Pancreas (tissue), 10 donors: ENCODE data around the gene RBM26. TPM values are rescaled to one million over a fixed set of nuclear protein-coding genes. Genes with fewer than 3 reads are reported as not detected.
"Not testable (repeated sequence)": the region's sequence is repeated elsewhere in the genome, so short reads cannot be mapped to it uniquely, and the experiment has no call there.

Experiments used
- ATAC-seq, 4 donors: fragments of 200-7000 bp; cut with Tn5 transposase; one replicate each; pipeline versions ENCODE4 v1.8.0 to v1.9.1; 2020; ENCODE audit warnings: mild to moderate bottlenecking in 4 of 4, moderate library complexity in 4 of 4
- DNase-seq, 6 donors: peaks; one replicate each; pipeline ENCODE4 v3.0.0-alpha.2; 2020
- FAIRE-seq: peaks from 2 replicates; lab custom pipeline; 2012; peaks lifted over from hg19 to GRCh38; lab: Jason Lieb, UNC
- H3K27ac ChIP-seq, 4 donors: fragments of 200-600 bp; sonication (generic); 1 replicate in 3 of 4; 2 replicates in 1 of 4; pipeline versions ENCODE4 v1.5.0 to v1.8.0; 2020
- H3K27me3 ChIP-seq, 4 donors: fragments of 200-600 bp; one replicate each; pipeline ENCODE4 v1.8.0; 2021
- H3K36me3 ChIP-seq, 3 donors: fragments of 200-600 bp; sonication (generic) in 1 of 3; one replicate each; pipeline versions ENCODE4 v1.5.0 to v1.8.0; 2020 to 2021
- H3K4me1 ChIP-seq, 3 donors: fragments of 200-600 bp; one replicate each; pipeline ENCODE4 v1.8.0; 2021
- H3K4me3 ChIP-seq, 4 donors: fragments of 200-600 bp; sonication (generic) in 2 of 4; one replicate each; pipeline versions ENCODE4 v1.5.0 to v1.8.0; 2020 to 2021
- H3K9me3 ChIP-seq, 4 donors: fragments of 200-600 bp; one replicate each; pipeline ENCODE4 v1.8.0; 2021
- WGBS, 2 donors: extraction: QIAGEN DNeasy Blood & Tissue Kit; methylation state at CpG; one replicate each; pipeline ENCODE4 v1.1.7; 2013; 5-methylcytosine and 5-hydroxymethylcytosine counted together
- intact Hi-C, 3 donors: fragments of 100-400 bp; cut with DNase I; formaldehyde crosslinking; loops; one replicate each; pipeline versions ENCODE4 v1.11.1 to v1.14.2; 2022
- polyA plus RNA-seq, 2 donors: library from polyadenylated mRNA; stranded (reverse); fragments of 200-250 nt; gene quantifications; one replicate each; pipeline ENCODE4 v1.2.3, GENCODE V29; 2013
- total RNA-seq, 6 donors: library from RNA; stranded (reverse); fragmentation: NEBNext Ultra II Directional in 4 of 6; extraction: Animal tissue kit (Norgen Biotek cat#: 25700) in 4 of 6; gene quantifications; one replicate each; pipeline versions ENCODE4 v1.2.1 to v1.2.4, GENCODE V29; 2021 to 2023
- TF ChIP-seq, protein P1 (sequence below), 4 donors: fragments of 200-600 bp; sonication (generic) in 3 of 4; IDR thresholded peaks; one replicate each; pipeline versions ENCODE4 v1.5.0 to v1.8.0; 2021; ENCODE audit warnings: antibody characterized with exemption in 4 of 4
- donor health status: healthy with polysubstance abuse.
- donor health status: DM: no; HTN: no; CAD: no; lungs with moderate emphysema.
- donor health status: DM: no; HTN: no; CAD: no.
- donor health status: control.
- donor health status: control.
- donor health status: Bipolar disorder and iron deficiency.
- donor health status: DM: yes; HTN: yes; CAD: no.
- donor health status: DM: no; HTN: no; CAD: no.
- donor health status: DM: no; HTN: no; CAD: no.
- donor health status: DM: yes; HTN: yes; CAD: no.

The RBM26 gene
- total and polyA plus RNA-seq, 8 donors: 11.7 to 25.1 (median 18.3) TPM

GRCh38 chr13:79354285-79354684, 51.8 kb downstream of the RBM26 start:
- no peak for ATAC-seq
- Histone ChIP-seq H3K27ac (no peak overlapping the region), H3K4me3 (no peak overlapping the region), H3K9me3 (no peaks in the 10 kb centered on the region), H3K4me1 (no peaks in the 10 kb centered on the region), H3K36me3 (peaks cover 0 to 47% (median 17%) of the 10 kb centered on the region in 3 donors), H3K27me3 (no peaks in the 10 kb centered on the region)
- intact Hi-C loops: no loop called here
- TF ChIP-seq, protein P1, sequence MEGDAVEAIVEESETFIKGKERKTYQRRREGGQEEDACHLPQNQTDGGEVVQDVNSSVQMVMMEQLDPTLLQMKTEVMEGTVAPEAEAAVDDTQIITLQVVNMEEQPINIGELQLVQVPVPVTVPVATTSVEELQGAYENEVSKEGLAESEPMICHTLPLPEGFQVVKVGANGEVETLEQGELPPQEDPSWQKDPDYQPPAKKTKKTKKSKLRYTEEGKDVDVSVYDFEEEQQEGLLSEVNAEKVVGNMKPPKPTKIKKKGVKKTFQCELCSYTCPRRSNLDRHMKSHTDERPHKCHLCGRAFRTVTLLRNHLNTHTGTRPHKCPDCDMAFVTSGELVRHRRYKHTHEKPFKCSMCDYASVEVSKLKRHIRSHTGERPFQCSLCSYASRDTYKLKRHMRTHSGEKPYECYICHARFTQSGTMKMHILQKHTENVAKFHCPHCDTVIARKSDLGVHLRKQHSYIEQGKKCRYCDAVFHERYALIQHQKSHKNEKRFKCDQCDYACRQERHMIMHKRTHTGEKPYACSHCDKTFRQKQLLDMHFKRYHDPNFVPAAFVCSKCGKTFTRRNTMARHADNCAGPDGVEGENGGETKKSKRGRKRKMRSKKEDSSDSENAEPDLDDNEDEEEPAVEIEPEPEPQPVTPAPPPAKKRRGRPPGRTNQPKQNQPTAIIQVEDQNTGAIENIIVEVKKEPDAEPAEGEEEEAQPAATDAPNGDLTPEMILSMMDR (IDR thresholded peaks at IDR 0.05): no peak
- WGBS, 2 donors: 94 to 95% methylated on average over 3 of the region's 3 CpGs
- no peak for FAIRE-seq
- DNase-seq: no peak

DNA sequence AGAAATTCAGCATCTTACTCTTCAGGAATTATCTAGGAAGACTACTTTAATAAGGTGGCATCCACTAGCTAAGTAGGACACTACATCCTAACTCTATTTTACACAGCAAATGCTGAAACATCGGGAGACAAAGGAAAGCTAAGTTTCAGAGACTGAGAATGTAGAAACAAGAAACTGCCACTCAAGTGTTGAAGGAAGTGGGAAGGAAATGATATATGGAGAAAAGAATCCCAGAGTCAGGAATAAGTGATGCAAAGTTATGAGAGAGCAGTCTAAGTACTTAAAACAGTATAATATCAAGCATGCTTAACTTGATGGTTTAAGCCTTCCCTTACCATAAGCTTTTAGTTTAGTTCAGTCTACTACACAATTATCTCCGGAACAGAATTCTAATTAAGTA, 52.4 kb downstream of the RBM26 start:
- Histone ChIP-seq H3K36me3 (peaks cover 0 to 41% (median 17%) of the 10 kb centered on the region in 3 donors), H3K4me3 (no peak overlapping the region), H3K9me3 (no peaks in the 10 kb centered on the region), H3K27ac (no peak overlapping the region), H3K4me1 (no peaks in the 10 kb centered on the region), H3K27me3 (no peaks in the 10 kb centered on the region)
- intact Hi-C loops: no loop called here
- WGBS, 2 donors: 49 to 71% methylated on average over 2 of the region's 2 CpGs
- no peak for ATAC-seq
- TF ChIP-seq, protein P1 (IDR thresholded peaks at IDR 0.05): no peak
- FAIRE-seq: no peak
- DNase-seq: no peak

- Histone ChIP-seq H3K36me3 (peaks cover 0 to 34% (median 11%) of the 10 kb centered on the region in 3 donors), H3K4me3 (no peak overlapping the region), H3K9me3 (no peaks in the 10 kb centered on the region), H3K27me3 (no peaks in the 10 kb centered on the region), H3K27ac (no peak overlapping the region), H3K4me1 (no peaks in the 10 kb centered on the region)
- DNase-seq (no peak), FAIRE-seq (no peak), ATAC-seq (no peak)
- intact Hi-C loops: no loop called here
- TF ChIP-seq, protein P1 (IDR thresholded peaks at IDR 0.05): no peak
These were observed 53.9 kb downstream of the RBM26 start for GRCh38 chr13:79352107-79352506.

DNA sequence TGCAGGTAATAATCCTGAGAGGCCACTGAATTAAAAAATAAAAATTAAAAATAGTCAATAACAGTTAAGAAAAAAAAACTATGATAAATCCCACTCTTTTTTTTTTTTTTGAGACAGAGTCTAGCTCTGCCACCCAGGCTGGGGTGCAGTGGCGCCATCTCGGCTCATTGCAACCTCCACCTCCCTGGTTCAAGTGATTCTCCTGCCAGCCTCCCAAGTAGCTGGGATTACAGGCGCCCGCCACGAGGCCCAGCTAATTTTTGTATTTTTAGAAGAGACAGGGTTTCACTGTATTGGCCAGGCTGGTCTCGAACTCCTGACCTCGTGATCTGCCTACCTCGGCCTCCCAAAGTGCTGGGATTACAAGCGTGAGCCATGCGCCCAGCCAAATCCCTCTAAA, 56.4 kb downstream of the RBM26 start:
- intact Hi-C loops, H3K27ac ChIP-seq, H3K9me3 ChIP-seq, H3K4me3 ChIP-seq, H3K27me3 ChIP-seq, DNase-seq, H3K4me1 ChIP-seq, FAIRE-seq, ATAC-seq: not testable (repeated sequence)
- peaks cover 0 to 22% (median 4%) of the 10 kb centered on the region in 3 donors for H3K36me3 ChIP-seq
- WGBS, 2 donors: 97 to 98% methylated on average over 10 of the region's 10 CpGs

DNA sequence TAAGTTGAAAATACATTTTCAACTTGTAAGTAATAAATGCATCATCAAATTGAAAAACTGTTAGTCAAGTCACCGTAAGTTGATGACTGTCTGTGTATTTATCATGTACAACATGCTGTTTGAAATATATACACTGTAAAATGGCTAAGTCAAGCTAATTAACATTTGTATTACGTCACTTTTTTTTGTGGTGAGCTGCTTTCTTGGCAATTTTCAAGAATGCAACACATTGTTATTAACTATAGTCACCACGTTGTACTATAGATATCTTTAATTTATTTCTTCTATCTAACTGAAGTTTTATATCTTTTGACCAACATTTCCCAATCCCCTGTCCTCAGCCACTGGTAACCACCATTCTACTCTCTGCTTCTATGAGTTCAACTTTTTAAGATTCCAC, 57.0 kb downstream of the RBM26 start:
- intact Hi-C loops: no loop called here
- Histone ChIP-seq H3K27me3 (no peaks in the 10 kb centered on the region), H3K4me1 (no peaks in the 10 kb centered on the region), H3K4me3 (no peak overlapping the region), H3K9me3 (no peaks in the 10 kb centered on the region), H3K27ac (no peak overlapping the region), H3K36me3 (peaks cover 0 to 17% (median 0%) of the 10 kb centered on the region in 3 donors)
- TF ChIP-seq, protein P1 (IDR thresholded peaks at IDR 0.05): no peak
- 83 to 90% methylated on average over 3 of the region's 3 CpGs for WGBS, 2 donors
- DNase-seq (no peak), FAIRE-seq (no peak), ATAC-seq (no peak)
